Kidney (tissue), 14 donors: ENCODE measurements around the gene TMEM80. TPM values are rescaled to one million over a fixed set of nuclear protein-coding genes. Genes with fewer than 3 reads are reported as not detected.

Experiments
- DNase-seq, 5 donors: peaks; one replicate each; pipeline ENCODE4 v3.0.0-alpha.2; 2013 to 2020
- FAIRE-seq: peaks from 2 replicates; lab custom pipeline; 2012; peaks lifted over from hg19 to GRCh38; lab: Jason Lieb, UNC
- H3K27ac ChIP-seq, 2 donors: one replicate each; pipeline ENCODE4 v1.7.0; 2013; ENCODE audit warnings: low read depth in 2 of 2, low read length in 2 of 2, inconsistent platforms in 1 of 2
- H3K27me3 ChIP-seq: one replicate; pipeline ENCODE4 v1.7.1; 2013; ENCODE audit warnings: low read length, inconsistent platforms; ENCODE audit not compliant: control insufficient read depth, insufficient read depth
- H3K36me3 ChIP-seq, 3 donors: one replicate each; pipeline versions ENCODE4 v1.7.0 to v1.7.1; 2013; ENCODE audit warnings: low read length in 3 of 3, control low read depth in 1 of 3, inconsistent platforms in 1 of 3; ENCODE audit not compliant: insufficient read depth in 3 of 3, control insufficient read depth in 2 of 3
- H3K4me1 ChIP-seq, 3 donors: one replicate each; pipeline versions ENCODE4 v1.7.0 to v1.7.1; 2013; ENCODE audit warnings: low read length in 3 of 3, inconsistent platforms in 1 of 3, low read depth in 1 of 3; ENCODE audit not compliant: control insufficient read depth in 2 of 3, insufficient read depth in 2 of 3
- H3K4me3 ChIP-seq, 3 donors: one replicate each; pipeline versions ENCODE4 v1.7.0 to v1.8.1; 2013; ENCODE audit warnings: low read length in 3 of 3, control low read depth in 1 of 3, inconsistent platforms in 1 of 3
- H3K9ac ChIP-seq, 3 donors: one replicate each; pipeline versions ENCODE4 v1.7.0 to v1.7.1; 2013; ENCODE audit warnings: low read length in 3 of 3, control low read depth in 1 of 3, inconsistent platforms in 1 of 3
- H3K9me3 ChIP-seq, 3 donors: one replicate each; pipeline versions ENCODE4 v1.7.0 to v1.7.1; 2013; ENCODE audit warnings: low read length in 3 of 3, control low read depth in 1 of 3, inconsistent platforms in 1 of 3; ENCODE audit not compliant: control insufficient read depth in 2 of 3, insufficient read depth in 1 of 3
- intact Hi-C: fragments of 100-400 bp; cut with DNase I; formaldehyde crosslinking; loops from one replicate; pipeline ENCODE4 v1.11.1; 2022
- polyA plus RNA-seq: library from polyadenylated mRNA; stranded (reverse); fragments of 350-450 nt; fragmentation: Illumina TruSeq; extraction: RNeasy Lipid Tissue Mini Kit (QIAGEN cat#74804); gene quantifications from one replicate; pipeline ENCODE4 v1.2.3, GENCODE V29; 2014; ENCODE audit warnings: low read depth, low replicate concordance; ENCODE audit not compliant: insufficient read depth
- total RNA-seq: library from RNA; stranded (reverse); fragmentation: NEBNext Ultra II Directional; extraction: Animal tissue kit (Norgen Biotek cat#: 25700); gene quantifications from one replicate; pipeline ENCODE4 v1.2.1, GENCODE V29; 2021
- TF ChIP-seq, protein P1 (sequence below): IDR thresholded peaks from 3 replicates; pipeline ENCODE4 v1.5.1; 2012; ENCODE audit warnings: mild to moderate bottlenecking, moderate library complexity, borderline replicate concordance; ENCODE audit not compliant: insufficient read depth; ENCODE audit errors: extremely low read depth
- donor health status: control.
- donor health status: control.
- donor health status: control.
- donor health status: control.
- donor health status: control.
- donor health status: DM: yes; HTN: yes; CAD: no.
- donor health status: Normal renal cell carcinoma (clear cell type).

TMEM80 gene
- total and polyA plus RNA-seq, 2 donors from 2014 or later = 36.2 to 38.6 TPM

DNA sequence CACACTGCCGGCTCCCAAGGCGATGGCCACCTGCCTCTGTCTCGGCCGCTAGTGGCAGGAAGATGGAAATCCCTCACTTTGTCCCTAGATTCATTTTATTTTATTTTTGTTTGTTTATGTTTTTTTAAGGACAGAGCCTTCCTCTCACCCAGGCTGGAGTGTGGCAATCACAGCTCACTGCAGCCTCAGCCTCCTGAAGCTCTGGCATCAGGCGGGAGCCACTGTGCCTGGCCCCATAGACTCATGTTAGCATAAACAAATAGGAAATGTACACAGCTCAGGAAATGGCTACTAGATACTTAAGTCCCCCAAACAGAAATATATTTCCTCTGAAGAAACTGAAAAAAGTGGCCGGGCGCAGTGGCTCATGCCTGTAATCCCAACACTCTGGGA lies 3.5 kb downstream of the TMEM80 start:
- DNase-seq (no peak), FAIRE-seq (no peak)
- Histone ChIP-seq H3K9ac (no peak overlapping the region), H3K36me3 (peaks cover 0 to 2% (median 0%) of the 10 kb centered on the region in 3 donors), H3K27ac (no peak overlapping the region), H3K9me3 (no peaks in the 10 kb centered on the region), H3K4me3 (no peak overlapping the region), H3K4me1 (peaks cover 0 to 20% (median 12%) of the 10 kb centered on the region in 3 donors), H3K27me3 (no peaks in the 10 kb centered on the region)
- TF ChIP-seq, protein P1, sequence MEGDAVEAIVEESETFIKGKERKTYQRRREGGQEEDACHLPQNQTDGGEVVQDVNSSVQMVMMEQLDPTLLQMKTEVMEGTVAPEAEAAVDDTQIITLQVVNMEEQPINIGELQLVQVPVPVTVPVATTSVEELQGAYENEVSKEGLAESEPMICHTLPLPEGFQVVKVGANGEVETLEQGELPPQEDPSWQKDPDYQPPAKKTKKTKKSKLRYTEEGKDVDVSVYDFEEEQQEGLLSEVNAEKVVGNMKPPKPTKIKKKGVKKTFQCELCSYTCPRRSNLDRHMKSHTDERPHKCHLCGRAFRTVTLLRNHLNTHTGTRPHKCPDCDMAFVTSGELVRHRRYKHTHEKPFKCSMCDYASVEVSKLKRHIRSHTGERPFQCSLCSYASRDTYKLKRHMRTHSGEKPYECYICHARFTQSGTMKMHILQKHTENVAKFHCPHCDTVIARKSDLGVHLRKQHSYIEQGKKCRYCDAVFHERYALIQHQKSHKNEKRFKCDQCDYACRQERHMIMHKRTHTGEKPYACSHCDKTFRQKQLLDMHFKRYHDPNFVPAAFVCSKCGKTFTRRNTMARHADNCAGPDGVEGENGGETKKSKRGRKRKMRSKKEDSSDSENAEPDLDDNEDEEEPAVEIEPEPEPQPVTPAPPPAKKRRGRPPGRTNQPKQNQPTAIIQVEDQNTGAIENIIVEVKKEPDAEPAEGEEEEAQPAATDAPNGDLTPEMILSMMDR = no peak
- intact Hi-C loops = no loop called here

DNA sequence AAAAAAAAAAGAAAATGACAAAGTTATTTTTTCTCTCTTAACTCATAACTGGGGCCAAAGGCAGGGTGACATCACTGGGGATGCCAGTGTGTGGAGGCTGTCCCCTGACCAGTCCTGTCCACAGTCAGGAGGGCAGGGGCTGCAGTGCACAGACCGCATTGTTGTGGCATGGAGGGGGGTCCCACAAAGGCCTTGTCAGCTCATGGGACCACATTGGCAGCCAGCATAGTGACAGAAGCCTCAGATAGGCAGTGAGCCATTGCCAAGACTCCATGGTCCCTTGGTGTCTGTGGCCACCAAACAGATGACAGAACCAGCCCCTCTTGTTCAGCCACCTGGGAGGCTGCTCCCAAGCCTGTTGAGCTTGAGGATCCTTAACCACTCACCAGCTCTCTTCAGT lies 4.1 kb downstream of the TMEM80 start:
- peaks cover 0 to 24% (median 16%) of the 10 kb centered on the region in 3 donors for H3K4me1 ChIP-seq
- no peak overlapping the region for H3K27ac ChIP-seq
- no peaks in the 10 kb centered on the region for H3K9me3 ChIP-seq
- no peak overlapping the region for H3K9ac ChIP-seq
- no peaks in the 10 kb centered on the region for H3K27me3 ChIP-seq
- TF ChIP-seq, protein P1 = no peak
- intact Hi-C loops = no loop called here
- H3K4me3 ChIP-seq = no peak overlapping the region
- no peak for FAIRE-seq
- no peak for DNase-seq
- peaks cover 0 to 2% (median 0%) of the 10 kb centered on the region in 3 donors for H3K36me3 ChIP-seq

DNA sequence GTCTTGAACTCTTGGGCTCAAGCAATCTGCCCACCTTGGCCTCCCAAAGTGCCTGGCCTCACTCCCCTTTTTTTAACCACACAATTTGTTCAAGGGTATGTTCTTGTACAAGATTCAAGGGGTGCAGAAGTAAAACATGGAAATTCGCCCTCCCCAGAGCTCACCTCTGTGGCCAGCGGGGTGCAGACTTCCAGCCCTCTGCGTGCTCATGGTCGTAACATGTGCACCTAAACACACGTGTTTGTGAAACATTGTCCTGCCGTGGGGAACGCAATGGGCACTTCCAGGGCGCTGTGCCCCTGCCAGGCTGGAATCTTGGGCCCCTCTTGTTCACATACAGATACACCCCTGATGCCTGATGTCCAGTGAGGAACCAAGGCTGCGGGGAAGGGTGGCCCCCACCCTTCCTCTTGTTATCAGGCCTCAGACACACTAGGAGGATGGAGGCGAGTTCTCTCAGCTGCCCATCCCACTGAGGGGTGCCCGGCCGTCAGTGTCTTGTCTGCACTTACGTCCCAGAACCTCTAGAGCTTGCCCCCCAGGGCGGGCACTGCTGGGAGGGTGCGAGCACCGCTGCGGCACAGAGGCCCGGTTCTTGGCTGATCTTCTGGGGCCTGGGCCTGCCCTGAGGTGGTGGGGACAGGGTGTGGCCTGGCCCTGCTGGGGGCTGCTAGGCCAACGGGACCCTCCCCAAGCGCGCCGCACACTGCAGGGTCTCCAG lies 6.3 kb downstream of the TMEM80 start:
- DNase-seq (no peak), FAIRE-seq (no peak)
- Histone ChIP-seq H3K9me3 (no peaks in the 10 kb centered on the region), H3K4me3 (no peak overlapping the region), H3K27me3 (no peaks in the 10 kb centered on the region), H3K9ac (no peak overlapping the region), H3K4me1 (peaks cover 0 to 34% (median 17%) of the 10 kb centered on the region in 3 donors), H3K27ac (no peak overlapping the region), H3K36me3 (peaks cover 0 to 2% (median 0%) of the 10 kb centered on the region in 3 donors)
- intact Hi-C loops = no loop called here
- TF ChIP-seq, protein P1 = no peak
